Suprapubic skin (tissue), 4 donors: ENCODE measurements around the gene PTGES3L. TPM values are rescaled to one million over a fixed set of nuclear protein-coding genes. Genes with fewer than 3 reads are reported as not detected.

Source experiments
- DNase-seq, 2 donors: peaks; one replicate each; pipeline ENCODE4 v3.0.0-alpha.2; 2019; ENCODE audit warnings: low spot score in 2 of 2
- H3K27ac ChIP-seq: fragments of 200-600 bp; sonication (generic); one replicate; pipeline ENCODE4 v1.5.1; 2019
- H3K27me3 ChIP-seq: fragments of 200-600 bp; sonication (generic); one replicate; pipeline ENCODE4 v1.5.1; 2019
- H3K36me3 ChIP-seq: fragments of 200-600 bp; sonication (generic); one replicate; pipeline ENCODE4 v1.5.1; 2019
- H3K4me1 ChIP-seq: fragments of 200-600 bp; sonication (generic); one replicate; pipeline ENCODE4 v1.5.1; 2019
- H3K4me3 ChIP-seq: fragments of 200-600 bp; sonication (generic); one replicate; pipeline ENCODE4 v1.5.1; 2019; ENCODE audit warnings: mild to moderate bottlenecking
- H3K9me3 ChIP-seq: fragments of 200-600 bp; sonication (generic); one replicate; pipeline ENCODE4 v1.5.1; 2019
- EP300 ChIP-seq: sonication (generic); formaldehyde crosslinking; IDR thresholded peaks from one replicate; pipeline ENCODE4 v1.6.1; 2017; ENCODE audit warnings: antibody characterized with exemption
- POLR2A ChIP-seq, 2 donors: fragments of 450-650 bp; IDR thresholded peaks; one replicate each; pipeline ENCODE4 v1.6.1; 2017; ENCODE audit warnings: antibody characterized with exemption in 2 of 2, mild to moderate bottlenecking in 2 of 2, moderate library complexity in 2 of 2
- POLR2AphosphoS5 ChIP-seq, 3 donors: sonication (generic); formaldehyde crosslinking; IDR thresholded peaks; one replicate each; pipeline ENCODE4 v1.6.1; 2017; ENCODE audit warnings: antibody characterized with exemption in 3 of 3
- WGBS: methylation state at CpG from one replicate; pipeline ENCODE4 v1.1.5; 2018; 5-methylcytosine and 5-hydroxymethylcytosine counted together
- total RNA-seq, 4 donors: library from RNA; depleted of rRNA; stranded (reverse); fragments of >200 nt; gene quantifications; one replicate each; pipeline ENCODE4 v1.1.0, GENCODE V29; 2016
- TF ChIP-seq, protein P1 (sequence below), 2 donors: fragments of 200-600 bp in 1 of 2; fragments of 450-650 bp in 1 of 2; sonication (generic) in 1 of 2; IDR thresholded peaks; one replicate each; pipeline ENCODE4 v1.5.1; 2016 to 2019; ENCODE audit warnings: antibody characterized with exemption in 2 of 2, mild to moderate bottlenecking in 1 of 2, moderate library complexity in 1 of 2

Gene PTGES3L
- total RNA-seq, 4 donors from 2014 or later, result 0.44 to 0.48 TPM; not detected in 2

DNA sequence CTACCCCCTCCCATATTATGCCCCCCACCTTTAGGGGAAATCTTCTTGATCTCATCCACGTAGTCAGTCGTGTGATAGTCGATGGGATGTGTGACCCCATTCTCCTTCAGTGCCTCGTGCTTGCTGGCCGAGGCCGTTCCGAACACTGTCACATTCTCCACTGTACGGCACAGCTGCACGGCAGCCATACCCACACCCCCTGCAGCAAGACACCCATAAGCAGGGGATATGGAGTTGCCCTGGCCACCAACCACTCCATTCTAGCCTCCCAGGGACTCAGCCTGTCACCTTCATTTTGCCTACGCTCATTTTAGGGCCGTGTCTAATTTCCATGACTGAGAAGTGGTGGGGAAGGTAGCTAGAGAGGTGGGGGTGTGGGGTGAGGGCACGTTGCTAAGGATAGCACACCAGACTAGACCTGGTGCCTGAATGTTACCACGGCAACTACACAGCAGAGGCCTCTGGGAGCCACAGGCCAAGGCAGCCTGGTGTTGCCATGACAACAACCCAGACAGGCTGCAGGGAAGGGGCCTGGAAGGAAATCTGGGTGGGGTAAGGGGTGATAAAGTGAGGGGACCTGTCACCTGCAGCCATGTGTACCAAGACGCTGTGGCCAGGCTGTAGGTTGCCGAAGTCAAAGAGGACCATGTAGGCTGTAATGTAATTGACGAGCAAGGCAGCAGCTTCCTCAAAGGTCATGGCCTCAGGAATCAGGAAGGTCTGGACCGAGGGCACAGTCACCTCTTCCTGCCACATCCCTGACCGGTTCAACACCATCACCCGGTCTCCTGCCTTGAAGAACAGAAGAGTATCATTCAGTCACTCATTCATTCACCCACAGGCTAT, 38.4 kb upstream of the PTGES3L start:
- peak overlapping the region; percentile 91 for H3K27ac ChIP-seq
- peaks cover 77% of the 10 kb centered on the region for H3K4me1 ChIP-seq
- H3K4me3 ChIP-seq, result no peak overlapping the region

DNA sequence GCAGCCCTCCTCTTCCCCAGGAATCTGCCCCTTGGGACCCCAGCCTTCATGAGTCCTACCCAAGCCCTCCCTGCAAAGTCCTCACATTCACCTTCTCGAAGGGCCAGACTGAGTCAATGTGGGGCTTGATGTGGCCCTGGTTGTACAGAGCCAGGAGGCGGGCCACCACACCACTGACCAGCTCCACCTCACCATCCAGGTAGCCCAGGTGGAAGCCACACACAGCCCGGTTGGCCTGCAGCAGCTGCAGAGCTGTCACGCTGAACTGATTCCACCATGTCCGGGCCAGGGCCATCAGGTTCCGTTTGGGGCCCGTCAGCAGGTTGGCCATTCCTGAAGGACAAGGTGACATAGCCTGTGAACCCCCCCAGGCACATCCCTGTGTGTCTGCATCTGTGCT, 36.3 kb upstream of the PTGES3L start:
- WGBS, result 85% methylated on average over 4 of the region's 7 CpGs
- no peak for DNase-seq
- H3K27ac ChIP-seq, result peak overlapping the region; percentile 57
- no peaks in the 10 kb centered on the region for H3K9me3 ChIP-seq
- TF ChIP-seq EP300 (no peak), POLR2A (IDR thresholded peaks at IDR 0.05) (no peak), POLR2AphosphoS5 (IDR thresholded peaks at IDR 0.05) (no peak)
- TF ChIP-seq, protein P1, sequence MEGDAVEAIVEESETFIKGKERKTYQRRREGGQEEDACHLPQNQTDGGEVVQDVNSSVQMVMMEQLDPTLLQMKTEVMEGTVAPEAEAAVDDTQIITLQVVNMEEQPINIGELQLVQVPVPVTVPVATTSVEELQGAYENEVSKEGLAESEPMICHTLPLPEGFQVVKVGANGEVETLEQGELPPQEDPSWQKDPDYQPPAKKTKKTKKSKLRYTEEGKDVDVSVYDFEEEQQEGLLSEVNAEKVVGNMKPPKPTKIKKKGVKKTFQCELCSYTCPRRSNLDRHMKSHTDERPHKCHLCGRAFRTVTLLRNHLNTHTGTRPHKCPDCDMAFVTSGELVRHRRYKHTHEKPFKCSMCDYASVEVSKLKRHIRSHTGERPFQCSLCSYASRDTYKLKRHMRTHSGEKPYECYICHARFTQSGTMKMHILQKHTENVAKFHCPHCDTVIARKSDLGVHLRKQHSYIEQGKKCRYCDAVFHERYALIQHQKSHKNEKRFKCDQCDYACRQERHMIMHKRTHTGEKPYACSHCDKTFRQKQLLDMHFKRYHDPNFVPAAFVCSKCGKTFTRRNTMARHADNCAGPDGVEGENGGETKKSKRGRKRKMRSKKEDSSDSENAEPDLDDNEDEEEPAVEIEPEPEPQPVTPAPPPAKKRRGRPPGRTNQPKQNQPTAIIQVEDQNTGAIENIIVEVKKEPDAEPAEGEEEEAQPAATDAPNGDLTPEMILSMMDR (IDR thresholded peaks at IDR 0.05), result no peak
- H3K27me3 ChIP-seq, result no peaks in the 10 kb centered on the region
- no peak overlapping the region for H3K4me3 ChIP-seq
- H3K36me3 ChIP-seq, result peaks cover 33% of the 10 kb centered on the region
- peaks cover 80% of the 10 kb centered on the region for H3K4me1 ChIP-seq

More for the DNA sequence above, 38.4 kb upstream of the PTGES3L start:
- no peak for DNase-seq
- Histone ChIP-seq H3K36me3 (peaks cover 33% of the 10 kb centered on the region), H3K9me3 (no peaks in the 10 kb centered on the region), H3K27me3 (no peaks in the 10 kb centered on the region)
- TF ChIP-seq POLR2A (IDR thresholded peaks at IDR 0.05), result no peak
- TF ChIP-seq, protein P1 (IDR thresholded peaks at IDR 0.05), result no peak
- TF ChIP-seq POLR2AphosphoS5 (IDR thresholded peaks at IDR 0.05), result no peak
- no peak for TF ChIP-seq EP300
- 70% methylated on average over 19 of the region's 19 CpGs for WGBS

DNA sequence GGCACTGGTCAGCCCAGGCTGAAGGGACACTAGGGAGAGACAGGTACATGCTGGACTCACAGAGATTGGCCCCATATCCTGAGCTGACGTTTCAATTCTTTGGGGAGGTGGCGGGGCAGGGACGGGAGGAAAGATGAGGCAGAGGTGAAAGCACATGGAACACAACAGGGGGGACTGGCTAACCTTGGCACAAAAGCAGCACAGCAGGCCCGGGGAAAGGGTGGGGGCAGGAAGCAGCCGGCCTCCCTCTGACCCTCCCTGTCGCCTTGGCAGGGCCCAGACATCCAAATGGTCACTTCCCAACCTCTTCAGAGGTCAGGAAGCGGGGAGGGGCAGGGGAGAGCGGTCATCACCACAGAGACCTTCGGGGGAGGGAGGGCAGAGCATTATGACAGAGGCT, 35.7 kb upstream of the PTGES3L start:
- no peak overlapping the region for H3K4me3 ChIP-seq
- H3K36me3 ChIP-seq, result peaks cover 33% of the 10 kb centered on the region
- WGBS, result 59% methylated on average over 9 of the region's 9 CpGs
- peak in 1 of 2 donors; percentile 78 for DNase-seq
- H3K27me3 ChIP-seq, result no peaks in the 10 kb centered on the region
- peak overlapping the region; percentile 57 for H3K27ac ChIP-seq
- H3K4me1 ChIP-seq, result peaks cover 80% of the 10 kb centered on the region
- no peaks in the 10 kb centered on the region for H3K9me3 ChIP-seq
- no peak for TF ChIP-seq POLR2A (IDR thresholded peaks at IDR 0.05)
- no peak for TF ChIP-seq POLR2AphosphoS5 (IDR thresholded peaks at IDR 0.05)
- TF ChIP-seq, protein P1 (IDR thresholded peaks at IDR 0.05), result no peak
- no peak for TF ChIP-seq EP300

DNA sequence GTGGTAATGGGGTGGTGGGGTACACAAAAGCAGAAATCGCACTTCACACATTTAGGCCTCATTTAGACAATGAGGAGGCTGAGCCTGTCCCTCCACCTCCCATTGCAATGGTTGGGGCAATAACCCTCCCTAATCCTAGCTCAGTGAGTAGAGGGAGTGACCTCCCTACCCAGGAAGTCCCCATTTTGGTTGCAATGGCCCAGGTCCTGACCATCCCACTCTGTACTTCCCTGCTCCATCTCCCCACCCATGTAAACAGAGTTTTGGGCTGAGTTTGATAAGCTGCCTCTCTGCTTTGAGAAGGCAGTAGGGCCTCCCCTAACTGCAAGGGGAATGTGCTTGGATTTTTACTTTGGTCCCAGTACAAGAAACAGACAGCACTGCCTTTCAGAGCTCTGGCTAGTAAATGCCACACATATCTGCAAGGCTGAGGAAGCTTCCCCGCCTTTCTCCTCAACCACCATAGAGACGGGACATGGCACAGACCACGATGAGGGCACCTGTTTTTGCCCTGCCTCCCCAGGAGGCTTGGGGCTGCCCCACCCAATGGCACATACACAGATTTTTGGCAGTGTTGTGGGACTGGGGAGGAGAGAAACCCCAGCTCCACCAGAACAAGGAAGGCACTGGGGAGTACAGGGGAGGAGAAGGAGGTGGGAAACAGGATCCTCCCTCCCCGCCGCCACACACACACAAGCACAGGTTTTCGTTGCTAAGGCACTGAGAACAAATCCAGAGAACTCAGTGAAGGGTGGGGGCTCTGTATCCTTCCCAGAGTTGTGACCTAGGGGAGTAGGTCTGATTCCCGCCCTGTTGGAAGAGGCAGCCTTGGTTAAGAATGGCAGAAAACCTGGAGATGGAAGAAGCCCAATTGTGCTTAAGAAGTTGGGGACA, 35.0 kb upstream of the PTGES3L start:
- no peaks in the 10 kb centered on the region for H3K9me3 ChIP-seq
- TF ChIP-seq POLR2A (IDR thresholded peaks at IDR 0.05), result no peak
- TF ChIP-seq, protein P1 (IDR thresholded peaks at IDR 0.05), result no peak
- no peak for TF ChIP-seq POLR2AphosphoS5 (IDR thresholded peaks at IDR 0.05)
- TF ChIP-seq EP300, result no peak
- WGBS, result 56% methylated on average over 8 of the region's 8 CpGs
- peaks cover 33% of the 10 kb centered on the region for H3K36me3 ChIP-seq
- H3K27me3 ChIP-seq, result no peaks in the 10 kb centered on the region
- DNase-seq, result peak in 1 of 2 donors; percentile 64
- H3K4me3 ChIP-seq, result no peak overlapping the region
- H3K4me1 ChIP-seq, result peaks cover 80% of the 10 kb centered on the region
- H3K27ac ChIP-seq, result peak overlapping the region; percentile 57
